Kidney capillary endothelial cell (primary cell): ENCODE results near the gene ZBTB16.

Experiments
- DNase-seq: peaks from one replicate; pipeline ENCODE4 v3.0.0-alpha.2; 2018; ENCODE audit warnings: low spot score

Gene ZBTB16

GRCh38 chr11:114243461-114244372, 184.2 kb downstream of the ZBTB16 start:
- no peak for DNase-seq

DNA sequence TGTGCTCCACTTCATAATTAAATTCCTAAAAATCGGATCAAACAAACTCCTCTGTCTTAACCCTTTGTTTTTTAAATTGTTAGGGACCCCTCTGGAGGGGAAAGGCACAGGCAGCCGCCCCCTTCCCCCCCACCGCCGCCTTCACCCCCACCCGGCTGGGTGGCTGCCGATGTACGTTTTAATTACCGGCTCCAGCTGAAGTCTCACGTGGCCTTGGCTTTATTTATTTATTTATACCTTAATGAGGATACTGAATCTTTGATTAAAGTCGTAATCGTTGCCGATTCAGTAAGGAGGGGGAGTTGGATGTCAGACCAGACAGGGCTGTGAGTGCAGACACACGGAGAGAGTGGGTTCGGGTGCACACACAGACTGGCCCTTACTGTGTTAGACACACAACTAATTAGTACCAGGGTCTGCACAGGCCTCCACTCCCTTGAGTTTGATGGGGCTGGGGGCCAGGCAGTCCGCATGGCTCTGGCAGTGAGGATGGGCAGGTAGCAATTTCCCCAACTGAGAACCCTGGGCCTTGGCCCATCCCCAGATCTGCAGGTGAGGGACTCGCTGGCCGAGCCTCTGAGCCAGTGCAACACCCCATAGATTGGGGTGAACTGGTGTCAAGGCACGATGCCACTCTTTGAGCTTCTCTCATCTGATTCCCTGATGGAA, 185.3 kb downstream of the ZBTB16 start:
- no peak for DNase-seq

- DNase-seq: no peak
Measured at GRCh38 chr11:114246321-114247069, 187.0 kb downstream of the ZBTB16 start.

GRCh38 chr11:114247070-114247789, 187.7 kb downstream of the ZBTB16 start:
- DNase-seq: no peak

DNA sequence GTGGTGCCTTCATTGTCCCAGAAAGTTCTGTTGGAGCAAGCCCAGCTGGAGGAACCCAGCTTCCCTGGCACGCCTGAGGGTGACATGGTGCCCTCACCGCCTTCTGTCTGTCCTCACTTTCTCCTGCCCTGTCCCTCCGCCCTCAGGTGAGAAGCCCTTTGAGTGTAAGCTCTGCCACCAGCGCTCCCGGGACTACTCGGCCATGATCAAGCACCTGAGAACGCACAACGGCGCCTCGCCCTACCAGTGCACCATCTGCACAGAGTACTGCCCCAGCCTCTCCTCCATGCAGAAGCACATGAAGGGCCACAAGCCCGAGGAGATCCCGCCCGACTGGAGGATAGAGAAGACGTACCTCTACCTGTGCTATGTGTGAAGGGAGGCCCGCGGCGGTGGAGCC, 190.7 kb downstream of the ZBTB16 start:
- no peak for DNase-seq

DNA sequence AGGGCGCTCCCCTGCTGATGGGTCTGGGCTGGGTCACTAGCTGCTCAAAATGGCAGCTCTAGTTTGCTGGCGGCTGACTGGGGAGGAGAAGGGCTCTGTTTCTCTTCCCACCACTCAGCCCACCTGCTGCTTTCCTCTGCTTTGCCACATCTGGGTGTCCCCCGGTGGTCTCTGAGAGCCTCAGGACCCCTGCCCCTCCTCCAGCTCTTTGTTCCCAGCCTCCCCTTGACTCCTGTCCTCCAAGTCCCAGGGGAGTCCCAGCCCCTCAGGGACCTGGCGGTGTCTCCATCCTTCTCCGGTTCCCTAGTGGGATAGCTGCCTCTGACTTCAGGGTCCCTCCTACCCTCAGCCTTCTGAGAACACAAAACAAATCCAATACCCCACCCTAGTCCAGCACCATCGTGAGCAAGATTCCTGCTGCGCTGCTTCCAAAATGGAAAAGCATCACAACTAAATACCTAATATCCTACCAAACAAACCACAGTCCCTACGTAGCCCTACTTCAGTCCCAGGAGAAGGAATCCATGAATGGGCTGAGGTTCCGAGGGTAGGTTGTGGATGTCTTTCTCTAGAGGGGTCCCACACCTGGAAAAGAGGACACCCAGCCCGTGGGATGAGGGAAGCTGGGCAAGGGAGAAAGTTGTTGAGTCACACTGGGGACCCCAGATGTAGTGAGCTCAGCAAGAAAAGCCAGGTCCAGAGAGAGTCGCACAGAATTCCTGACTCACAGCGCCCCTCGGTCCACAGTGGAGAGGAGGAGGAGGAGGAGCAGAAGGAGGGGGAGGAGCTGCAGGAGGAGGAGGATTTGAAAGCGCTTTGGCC, 191.7 kb downstream of the ZBTB16 start:
- no peak for DNase-seq

DNA sequence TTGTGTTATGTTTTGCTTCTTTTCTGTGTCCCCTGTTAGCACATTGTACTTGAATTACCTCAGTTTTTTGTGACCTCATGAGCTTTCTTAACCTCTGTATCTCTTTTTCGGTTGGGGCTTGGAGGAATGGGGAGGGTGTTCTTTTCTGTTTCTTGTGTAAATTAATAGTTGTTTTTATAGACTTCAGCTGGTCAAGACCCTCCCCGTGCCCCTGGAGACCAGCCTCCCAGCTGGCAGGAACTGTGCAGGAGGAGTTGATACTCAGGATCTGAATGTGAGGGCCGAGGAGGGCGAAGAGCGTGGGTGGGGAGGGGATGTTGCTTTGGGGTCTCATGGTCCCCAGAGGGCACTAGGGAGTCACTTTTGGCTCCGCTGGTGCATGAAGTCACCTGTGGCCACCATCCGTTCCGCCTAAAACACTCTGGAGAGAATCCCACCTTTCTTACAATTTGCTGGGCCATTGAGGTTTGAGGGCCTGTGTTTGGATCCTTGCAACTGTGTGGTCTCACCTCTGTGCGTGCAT, 192.4 kb downstream of the ZBTB16 start:
- no peak for DNase-seq

DNA sequence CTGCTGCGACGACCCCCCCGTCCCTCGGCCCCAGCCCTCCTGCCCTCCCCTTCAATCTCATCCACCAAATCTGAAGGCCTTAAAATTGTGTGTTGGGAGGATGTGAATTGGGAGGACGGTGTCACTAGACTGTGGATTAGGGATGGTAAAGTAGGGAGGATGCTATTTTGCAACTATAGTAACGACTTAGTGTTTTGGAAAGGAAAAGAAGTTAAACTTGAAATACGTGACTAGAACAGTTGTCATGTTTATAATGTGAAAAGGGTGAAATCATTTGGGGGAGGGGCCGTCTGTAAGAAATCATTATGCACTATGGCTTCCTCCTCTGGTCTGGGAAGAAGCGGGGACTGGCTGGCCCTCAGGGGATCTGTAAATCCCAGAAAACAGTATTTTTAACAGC, 193.3 kb downstream of the ZBTB16 start:
- DNase-seq: no peak

DNA sequence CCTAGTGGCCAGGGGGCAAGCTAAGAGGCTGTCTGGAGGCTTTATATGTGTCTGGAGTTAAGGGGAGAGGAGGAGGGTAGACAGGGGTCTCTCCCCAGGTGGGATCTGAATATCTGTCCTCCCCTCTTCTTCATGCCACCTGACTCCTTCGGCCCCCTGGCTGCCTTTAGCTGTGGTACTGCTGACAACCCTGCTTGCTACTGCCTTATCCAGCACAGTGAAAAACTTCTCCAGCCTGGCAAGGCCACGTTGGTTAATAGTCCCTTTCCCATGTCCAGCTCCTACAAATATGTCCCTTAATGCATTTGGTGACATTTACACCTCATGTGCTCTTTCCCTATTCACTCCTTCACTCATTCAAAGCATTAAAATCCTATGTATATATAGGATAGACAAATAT, 194.3 kb downstream of the ZBTB16 start:
- no peak for DNase-seq

- no peak for DNase-seq
Measured at GRCh38 chr11:114254571-114255146, 195.1 kb downstream of the ZBTB16 start.

DNA sequence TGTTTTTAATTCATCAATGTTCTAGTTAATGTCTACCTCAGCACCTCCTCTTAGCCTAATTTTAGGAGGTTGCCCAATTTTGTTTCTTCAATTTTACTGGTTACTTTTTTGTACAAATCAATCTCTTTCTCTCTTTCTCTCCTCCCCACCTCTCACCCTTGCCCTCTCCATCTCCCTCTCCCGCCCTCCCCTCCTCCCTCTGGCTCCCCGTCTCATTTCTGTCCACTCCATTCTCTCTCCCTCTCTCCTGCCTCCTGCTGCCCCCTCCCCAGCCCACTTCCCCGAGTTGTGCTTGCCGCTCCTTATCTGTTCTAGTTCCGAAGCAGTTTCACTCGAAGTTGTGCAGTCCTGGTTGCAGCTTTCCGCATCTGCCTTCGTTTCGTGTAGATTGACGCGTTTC, 195.8 kb downstream of the ZBTB16 start:
- no peak for DNase-seq

- no peak for DNase-seq
Measured at GRCh38 chr11:114256176-114256966, 196.9 kb downstream of the ZBTB16 start.

- DNase-seq: no peak
Measured at GRCh38 chr11:114256967-114257286, 197.4 kb downstream of the ZBTB16 start.

- DNase-seq: no peak
Measured at GRCh38 chr11:114257621-114258558, 198.4 kb downstream of the ZBTB16 start.

DNA sequence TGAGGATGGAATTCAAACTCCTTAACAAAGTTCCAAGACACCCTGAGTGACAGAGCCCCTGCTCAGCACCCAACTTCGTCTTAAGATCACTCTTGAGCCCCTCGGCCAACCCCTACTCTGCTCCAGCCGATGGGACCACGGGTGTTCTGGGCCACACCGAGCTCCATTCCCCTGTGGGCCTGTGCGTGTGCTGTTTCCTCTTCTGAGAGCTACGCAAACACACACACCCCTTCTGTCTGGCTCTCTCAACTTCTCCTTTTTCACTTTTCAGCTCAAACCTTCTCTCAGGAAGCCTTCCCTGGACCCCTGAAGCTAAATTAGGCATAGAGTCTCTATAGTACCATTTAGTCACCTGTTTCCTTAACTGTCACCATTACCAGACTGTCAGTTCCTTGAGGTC, 199.2 kb downstream of the ZBTB16 start:
- no peak for DNase-seq

DNA sequence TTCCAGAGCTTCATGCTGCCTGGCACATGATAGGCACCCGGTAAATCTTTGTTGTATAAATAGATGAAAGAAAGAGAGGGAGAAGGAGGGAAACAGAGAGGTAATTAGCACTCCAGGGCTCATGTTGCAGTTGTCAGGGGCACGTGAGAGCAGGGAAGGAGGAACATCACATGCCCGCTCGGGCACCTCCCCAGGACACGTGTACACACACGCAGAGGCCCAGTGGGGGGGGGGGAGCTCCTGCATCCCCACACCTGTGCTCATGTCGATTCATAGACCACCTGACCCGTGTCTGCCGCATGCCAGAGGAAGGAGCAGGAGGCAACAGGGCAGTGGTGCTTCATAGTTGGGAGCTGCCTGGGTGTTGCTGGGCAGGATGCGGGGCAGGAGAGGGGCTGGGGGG, 199.6 kb downstream of the ZBTB16 start:
- no peak for DNase-seq

DNA sequence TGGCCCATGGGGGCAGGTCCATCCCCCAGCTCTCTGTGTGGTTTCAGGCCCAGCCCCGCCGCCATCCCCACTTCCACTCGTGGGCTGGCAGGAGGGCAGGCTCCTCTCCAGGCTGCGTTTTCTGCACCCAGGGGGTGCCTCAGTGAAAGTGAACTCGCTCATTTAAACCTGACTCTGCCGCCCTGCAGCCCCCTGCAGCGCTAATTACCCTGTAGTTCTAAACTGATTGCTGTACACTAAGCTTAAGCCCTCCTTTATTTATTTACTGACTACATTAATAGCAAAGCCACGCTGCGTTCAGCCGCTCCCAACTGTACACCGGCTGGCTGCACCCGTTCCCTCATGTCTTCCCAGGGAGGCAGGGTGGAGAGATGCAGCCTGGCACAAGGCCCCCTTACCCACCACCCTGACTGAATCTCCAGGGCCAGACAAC, 200.1 kb downstream of the ZBTB16 start:
- DNase-seq: no peak

DNA sequence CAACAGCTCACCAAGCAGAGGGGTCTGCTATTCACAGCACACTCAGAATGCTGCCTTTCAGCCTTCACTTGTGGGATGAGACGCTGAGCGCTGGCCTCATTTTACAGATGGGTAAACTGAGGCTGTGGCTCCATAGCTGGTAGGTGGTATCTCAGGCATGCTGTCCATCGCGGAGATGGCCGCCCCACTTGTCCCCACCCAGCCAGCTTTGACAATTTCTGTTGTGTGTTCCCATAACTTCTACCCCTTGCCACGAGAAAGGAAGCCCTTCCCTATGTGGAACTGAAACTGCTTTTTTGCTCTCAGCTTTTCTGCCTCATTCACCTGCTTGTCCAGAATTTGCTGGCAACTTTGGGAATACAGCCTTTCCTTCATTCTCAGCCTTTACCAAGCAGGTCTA, 200.6 kb downstream of the ZBTB16 start:
- DNase-seq: no peak

DNA sequence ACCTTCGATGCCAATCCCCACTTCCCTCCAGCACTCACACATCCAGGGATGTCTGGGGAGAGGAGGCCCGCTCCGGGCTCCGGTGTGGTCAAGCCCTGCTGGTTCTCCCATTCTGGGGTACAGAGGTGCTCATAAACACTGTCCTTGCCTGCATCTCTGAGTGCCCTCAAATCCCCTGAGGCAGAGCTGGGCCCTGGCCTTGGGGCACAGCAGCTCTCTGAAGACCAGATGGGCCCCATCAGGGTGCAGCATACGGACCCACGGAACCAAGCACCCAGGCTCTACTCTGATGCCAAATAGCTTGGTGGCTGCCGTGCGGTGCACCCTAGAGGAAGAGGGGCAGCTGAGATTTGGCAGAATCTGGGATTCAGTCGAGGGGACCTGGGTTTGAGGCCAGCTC, 201.0 kb downstream of the ZBTB16 start:
- no peak for DNase-seq
